GM10847 (cell line): ENCODE measurements around the gene DGLUCY.
A peak's percentile ranks its signal among the peaks of the same experiment; 100 is the strongest.

Experiments used
- POLR2A ChIP-seq: IDR thresholded peaks from 2 replicates; pipeline ENCODE4 v1.6.1; 2011; ENCODE audit not compliant: insufficient read length; ENCODE audit errors: extremely low read depth

DGLUCY gene

DNA sequence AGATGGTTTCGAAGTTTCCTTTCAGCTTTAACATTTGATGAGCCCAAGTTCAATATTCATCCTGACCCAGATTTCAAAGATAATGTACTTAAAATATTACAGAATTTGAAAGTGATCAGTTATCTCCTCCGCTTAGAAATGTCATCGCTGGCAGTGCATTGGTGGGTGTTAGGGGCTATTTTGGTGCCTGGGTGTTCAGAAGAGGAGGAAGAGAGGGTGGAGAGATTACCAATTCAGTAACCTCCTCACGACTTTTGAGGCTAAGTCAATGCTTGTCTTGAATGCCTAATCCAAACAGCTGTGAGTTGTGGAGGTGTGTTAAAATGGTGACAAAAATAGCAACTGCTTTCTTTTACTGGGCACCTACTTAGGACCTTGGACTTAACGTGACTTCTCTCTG is 13.8 kb upstream of the DGLUCY start:
- no peak for TF ChIP-seq POLR2A

DNA sequence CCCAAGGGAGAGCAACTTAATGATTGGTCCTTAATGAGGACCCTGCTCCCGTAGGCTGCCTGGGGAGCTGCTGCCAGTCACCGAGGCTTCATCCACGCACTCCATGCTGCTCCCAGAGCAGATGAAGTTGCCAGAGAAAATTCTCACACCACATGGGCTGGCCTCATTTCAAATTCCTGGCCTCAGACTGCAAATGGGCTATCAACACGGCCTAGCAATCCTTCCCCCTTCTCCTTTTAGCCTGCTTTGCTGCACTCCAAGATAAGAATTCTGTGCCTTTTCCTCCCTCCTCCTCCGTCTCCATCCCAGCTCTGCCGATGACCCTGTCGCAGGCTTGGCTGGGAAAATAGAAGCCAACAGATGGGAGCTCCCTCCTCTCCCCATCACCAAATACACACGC is 10.8 kb upstream of the DGLUCY start:
- TF ChIP-seq POLR2A = no peak

DNA sequence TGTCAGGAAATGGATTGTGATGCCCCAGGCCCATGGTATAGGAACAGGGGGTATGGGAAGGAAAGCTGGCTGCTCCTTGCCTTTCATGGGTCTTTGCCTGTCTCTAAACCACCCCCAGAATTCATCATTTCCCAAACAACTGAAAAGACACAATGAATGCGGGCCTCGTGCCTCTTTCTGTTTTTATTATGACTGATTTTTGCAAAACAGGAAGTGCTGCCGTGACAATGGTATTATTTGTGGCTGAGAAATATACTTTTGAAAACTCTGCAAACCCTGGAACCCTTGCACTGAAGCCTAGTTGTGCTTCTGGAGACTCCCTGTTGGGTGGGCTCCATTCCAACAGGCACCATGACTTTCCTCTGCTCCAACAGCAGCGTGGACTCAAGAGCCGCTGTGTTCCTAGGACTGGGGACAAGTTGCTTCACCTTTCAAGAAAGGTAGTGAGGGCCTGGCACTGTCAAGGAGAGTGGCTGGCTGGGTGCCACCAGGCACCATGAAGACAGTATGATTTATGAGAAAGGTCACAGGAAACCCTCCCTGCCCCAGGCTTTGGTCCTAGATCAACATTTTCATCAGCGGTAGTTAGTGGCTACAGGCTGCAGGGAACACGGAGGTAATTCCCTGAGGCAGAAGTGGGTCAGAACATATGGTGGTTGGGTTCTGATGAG is 4.8 kb upstream of the DGLUCY start:
- no peak for TF ChIP-seq POLR2A

DNA sequence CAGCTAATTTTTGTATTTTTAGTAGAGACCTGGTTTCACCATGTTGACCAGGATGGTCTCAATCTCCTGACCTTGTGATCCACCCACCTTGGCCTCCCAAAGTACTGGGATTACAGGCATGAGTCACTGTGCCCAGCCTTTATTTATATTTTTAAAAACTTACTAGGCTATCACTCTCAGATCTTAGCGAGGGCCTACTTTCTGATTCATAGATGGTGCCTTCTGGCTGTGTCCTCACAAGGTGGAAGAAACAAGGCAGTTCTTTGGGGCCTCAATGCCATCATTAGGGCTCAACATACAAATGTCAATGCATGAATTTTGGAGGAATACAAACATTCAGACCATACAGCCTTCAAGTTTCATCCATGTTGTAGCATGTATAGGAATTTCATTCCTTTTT is 2.4 kb upstream of the DGLUCY start:
- no peak for TF ChIP-seq POLR2A

DNA sequence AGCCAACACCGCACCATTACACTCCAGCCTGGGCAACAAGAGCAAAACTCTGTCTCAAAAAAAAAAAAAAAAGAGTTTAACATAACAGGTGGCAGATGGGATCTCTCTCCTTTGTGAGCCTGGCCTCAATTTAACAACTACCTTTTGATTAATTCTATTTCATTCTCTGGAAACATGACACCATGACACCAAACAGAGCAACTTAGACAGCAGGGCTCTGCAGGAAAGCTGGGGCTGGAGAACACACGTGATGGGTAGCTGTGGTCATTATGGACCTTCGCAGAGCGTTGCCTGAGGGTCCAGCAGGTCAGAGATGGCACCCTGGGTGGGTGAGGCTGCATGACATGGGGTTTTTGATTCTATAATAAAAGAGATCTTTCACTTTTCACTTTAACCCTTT is 1.7 kb upstream of the DGLUCY start:
- TF ChIP-seq POLR2A = no peak

- peak; percentile 53 for TF ChIP-seq POLR2A
Measured at GRCh38 chr14:91114079-91115065, 499 bp downstream of the DGLUCY start.

- no peak for TF ChIP-seq POLR2A
Measured at GRCh38 chr14:91115986-91116770, 2.3 kb downstream of the DGLUCY start.

DNA sequence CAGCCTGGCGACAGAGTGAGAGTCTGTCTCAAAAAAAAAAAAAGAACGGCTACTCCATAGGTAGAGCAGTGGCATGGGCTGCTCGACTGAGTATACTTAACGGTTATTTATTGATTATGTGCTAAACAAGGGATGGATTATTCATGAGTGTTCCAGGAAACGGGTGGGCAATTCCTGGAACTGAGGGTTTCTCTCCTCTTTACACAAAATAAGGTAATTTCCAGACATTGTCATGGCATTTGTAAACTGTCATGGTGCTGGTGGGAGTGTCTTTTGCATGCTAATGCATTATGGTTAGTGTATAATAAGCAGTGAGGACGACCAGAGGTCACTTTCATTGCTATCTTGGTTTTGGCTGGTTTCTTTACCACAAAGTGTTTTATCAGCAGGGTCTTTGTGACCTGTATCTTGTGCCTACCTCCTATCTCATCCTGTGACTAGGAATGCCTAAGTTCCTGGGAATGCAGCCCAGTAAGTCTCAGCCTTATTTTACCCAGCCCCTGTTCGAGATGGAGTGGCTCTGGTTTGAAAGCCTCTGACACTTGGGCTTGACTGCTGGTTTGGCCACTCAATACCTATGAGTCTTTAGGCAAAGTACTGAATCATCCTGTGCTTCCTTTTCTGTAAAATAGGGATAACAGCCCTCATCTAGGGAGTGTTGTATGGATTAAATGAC is 3.2 kb downstream of the DGLUCY start:
- TF ChIP-seq POLR2A = no peak

- no peak for TF ChIP-seq POLR2A
Measured at GRCh38 chr14:91117960-91118359, 4.1 kb downstream of the DGLUCY start.

- no peak for TF ChIP-seq POLR2A
Measured at GRCh38 chr14:91118511-91119068, 4.7 kb downstream of the DGLUCY start.

GRCh38 chr14:91119556-91120311 is 5.9 kb downstream of the DGLUCY start:
- no peak for TF ChIP-seq POLR2A

DNA sequence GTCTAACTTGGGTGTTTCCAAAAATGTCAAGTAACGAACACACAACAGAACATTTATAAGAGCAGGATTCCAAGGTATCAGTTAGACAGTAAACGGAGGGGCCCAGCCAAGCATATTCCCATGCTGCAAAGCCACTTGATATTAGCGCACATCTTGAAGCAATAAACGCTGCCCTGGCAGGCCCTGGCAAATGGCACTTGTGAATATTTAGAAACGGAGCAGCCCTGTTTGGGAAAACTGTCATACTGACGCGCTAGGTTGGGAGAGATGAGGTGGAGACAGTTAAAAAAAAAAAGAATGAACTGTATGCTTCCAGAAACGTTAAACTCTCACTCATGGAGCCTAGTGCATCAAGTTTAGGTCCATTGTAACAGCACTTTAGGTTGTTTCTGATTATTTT is 9.3 kb downstream of the DGLUCY start:
- no peak for TF ChIP-seq POLR2A

GRCh38 chr14:91125271-91125660 is 11.4 kb downstream of the DGLUCY start:
- no peak for TF ChIP-seq POLR2A

DNA sequence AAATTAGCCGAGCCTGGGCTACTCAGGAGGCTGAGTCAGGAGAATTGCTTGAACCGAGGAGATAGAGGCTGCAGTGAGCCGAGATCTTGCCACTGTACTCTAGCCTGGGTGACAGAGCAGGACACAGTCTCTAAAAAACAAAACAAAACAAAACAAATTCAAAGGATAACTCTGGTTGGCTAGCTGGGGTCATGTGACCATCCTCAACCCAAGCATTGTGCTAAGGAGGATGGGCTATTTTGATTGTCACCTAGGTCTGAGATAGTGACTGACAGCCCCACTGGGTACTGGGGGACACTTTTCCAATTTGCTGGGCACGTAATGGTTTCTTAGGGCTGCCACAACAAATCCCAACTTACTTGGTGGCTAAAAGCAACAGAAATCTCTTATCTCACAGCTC is 11.9 kb downstream of the DGLUCY start:
- no peak for TF ChIP-seq POLR2A
